Measurements from ENCODE around the gene PDSS2. TPM values are rescaled to one million over a fixed set of nuclear protein-coding genes. Genes with fewer than 3 reads are reported as not detected.

Gene PDSS2
- total and polyA plus RNA-seq, 2 of the 8 experiments (the other 6 are each of a cell fraction or from before 2014, with no cell fraction given): 10.7 to 16.1 TPM

DNA sequence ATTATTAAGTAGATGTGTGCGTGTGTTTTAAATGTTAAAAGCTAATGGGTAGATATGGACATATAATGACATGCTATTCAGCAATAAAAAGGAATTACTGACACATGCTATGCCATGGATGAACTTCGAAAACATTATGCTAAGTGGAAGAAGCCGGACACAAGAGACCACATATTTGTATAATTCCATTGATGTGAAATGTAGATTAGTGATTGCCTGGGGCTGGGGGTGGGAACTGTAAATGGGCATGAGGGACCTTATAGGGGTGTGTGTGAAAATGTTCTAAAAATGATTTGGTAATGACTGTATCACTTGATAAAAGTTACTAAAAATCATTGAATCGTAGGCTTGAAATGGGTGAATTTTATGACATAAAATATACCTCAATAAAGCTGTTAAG, 239.5 kb downstream of the PDSS2 start:
- no peak overlapping the region for H2BK120ac ChIP-seq (replicated peaks; ENCODE audit: low read depth, low read length)
- H3K56ac ChIP-seq (replicated peaks; ENCODE audit: insufficient read length, low read depth, low read length): no peak overlapping the region
- no peak overlapping the region for H4K8ac ChIP-seq (ENCODE audit: extremely low read depth, insufficient read depth, low read length)
- H3K4ac ChIP-seq (replicated peaks; ENCODE audit: insufficient read length, low read depth, low read length): no peak overlapping the region
- CTCF ChIA-PET (ENCODE audit: partially characterized antibody): interaction anchor here (1.0 to 1.4 kb wide), 2 partner anchors 10 to 12 kb away, joined by 3 to 6 read pairs; no protein-coding TSS in a partner anchor
- WGBS, 2 experiments (ENCODE audit: extremely low coverage in 1 of 2, insufficient coverage in 1 of 2, insufficient read length in 1 of 2, insufficient replicate concordance in 2 of 2, low coverage in 1 of 2, low lambda C conversion rate in 2 of 2, missing lambda C conversion rate in 1 of 2): 90% methylated on average over 4 of the region's 4 CpGs; no CpG with 5 or more reads in 1 of the 2 experiments
- H2BK12ac ChIP-seq (ENCODE audit: low read depth, low read length): no peak overlapping the region
- no peak for FAIRE-seq
- H3K23me2 ChIP-seq (ENCODE audit: low read depth, low read length): no peaks in the 10 kb centered on the region; the same call in 1 of the 2 replicates
- H3K27ac ChIP-seq (ENCODE audit: low read depth, low read length): no peak overlapping the region
- no peaks in the 10 kb centered on the region for H3K9me3 ChIP-seq (ENCODE audit: insufficient read depth in 2 of 2, low read depth in 1 of 2, low read length in 1 of 2)
- no peaks in the 10 kb centered on the region for H3K79me2 ChIP-seq (ENCODE audit: control insufficient read depth in 1 of 2, insufficient read depth in 2 of 2, low read length in 2 of 2)
- H2AK5ac ChIP-seq (ENCODE audit: low read depth, low read length): no peak overlapping the region
- H3K4me1 ChIP-seq (replicated peaks in 1 of 4; ENCODE audit: control insufficient read depth in 3 of 4, insufficient read depth in 4 of 4, low read length in 3 of 4): peaks cover 0 to 3% (median 0%) of the 10 kb centered on the region in 4 experiments; a peak in 3 of 7 replicates
- no peak overlapping the region for H3K9ac ChIP-seq (replicated peaks in 1 of 4; ENCODE audit: extremely low read depth in 1 of 4, low read depth in 3 of 4, low read length in 3 of 4)
- H3K18ac ChIP-seq (ENCODE audit: extremely low read depth, low read length): no peak overlapping the region
- H2BK20ac ChIP-seq (ENCODE audit: low read length): no peak overlapping the region
- no peak overlapping the region for H2AFZ ChIP-seq (ENCODE audit: low read length)
- H4K5ac ChIP-seq (ENCODE audit: insufficient read length, low read depth, low read length): no peak overlapping the region
- POLR2A ChIA-PET (ENCODE audit: partially characterized antibody): no interaction called here
- no peaks in the 10 kb centered on the region for H3K27me3 ChIP-seq (replicated peaks in 1 of 4; ENCODE audit: control insufficient read depth in 3 of 4, extremely low read depth in 1 of 4, insufficient read depth in 3 of 4, low read length in 3 of 4)
- H3K36me3 ChIP-seq (ENCODE audit: control insufficient read depth in 2 of 4, insufficient read depth in 4 of 4, low read length in 3 of 4): no peaks in the 10 kb centered on the region
- no peak for DNase-seq (ENCODE audit: low read depth in 1 of 2, low spot score in 2 of 2)
- H3K4me3 ChIP-seq (ENCODE audit: extremely low read depth in 1 of 4, insufficient read depth in 2 of 4, low read depth in 3 of 4, low read length in 4 of 4): no peak overlapping the region
- H2BK5ac ChIP-seq (ENCODE audit: low read depth, low read length): no peak overlapping the region
- H3K14ac ChIP-seq (ENCODE audit: insufficient read length): no peak overlapping the region
- H4K91ac ChIP-seq (replicated peaks; ENCODE audit: insufficient read length, low read length): no peak overlapping the region
- no peak overlapping the region for H3K23ac ChIP-seq (ENCODE audit: insufficient read length)
- H3K79me1 ChIP-seq (ENCODE audit: low read depth, low read length): no peaks in the 10 kb centered on the region
- no peaks in the 10 kb centered on the region for H4K20me1 ChIP-seq (replicated peaks in 1 of 2; ENCODE audit: control insufficient read depth in 1 of 2, insufficient read depth in 2 of 2, low read length in 2 of 2)
- no peak overlapping the region for H2BK15ac ChIP-seq (ENCODE audit: low read length)
- H3K4me2 ChIP-seq (ENCODE audit: insufficient read depth in 1 of 2, low read depth in 2 of 2, low read length in 2 of 2): no peak overlapping the region
- TF ChIP-seq BCL11A (IDR thresholded peaks at IDR 0.05; ENCODE audit: low read depth in 2 of 2, low read length in 2 of 2) (no peak), POLR2A (IDR thresholded peaks at IDR 0.05; ENCODE audit: control extremely low read depth in 1 of 2, low read depth in 2 of 2, low read length in 2 of 2) (no peak), HDAC6 (IDR thresholded peaks at IDR 0.05; ENCODE audit: low read depth, low read length) (no peak), RAD21 (IDR thresholded peaks at IDR 0.05 in 1 of 2, conservative IDR thresholded peaks at IDR 0.05 in 1 of 2; ENCODE audit: low read depth in 2 of 2, low read length in 2 of 2) (no peak), SIRT6 (IDR thresholded peaks at IDR 0.05; ENCODE audit: low read length) (no peak), CHD1 (IDR thresholded peaks at IDR 0.05; ENCODE audit: low read depth, low read length) (no peak)
